Body of pancreas (tissue), 4 donors: Measurements from ENCODE around the gene PSMD4.

Experiments used
- POLR2A ChIP-seq, 3 donors: fragments of 450-650 bp; IDR thresholded peaks; one replicate each; pipeline ENCODE4 v1.6.1; 2016; ENCODE audit warnings: antibody characterized with exemption in 3 of 3, mild to moderate bottlenecking in 2 of 3
- TF ChIP-seq, protein P1 (sequence below), 7 experiments: fragments of 450-650 bp in 4 of 7; fragments of 200-600 bp in 3 of 7; sonication (generic) in 3 of 7; IDR thresholded peaks; one replicate each; pipeline ENCODE4 v1.5.1; 2016 to 2019; ENCODE audit warnings: antibody characterized with exemption in 7 of 7

DNA sequence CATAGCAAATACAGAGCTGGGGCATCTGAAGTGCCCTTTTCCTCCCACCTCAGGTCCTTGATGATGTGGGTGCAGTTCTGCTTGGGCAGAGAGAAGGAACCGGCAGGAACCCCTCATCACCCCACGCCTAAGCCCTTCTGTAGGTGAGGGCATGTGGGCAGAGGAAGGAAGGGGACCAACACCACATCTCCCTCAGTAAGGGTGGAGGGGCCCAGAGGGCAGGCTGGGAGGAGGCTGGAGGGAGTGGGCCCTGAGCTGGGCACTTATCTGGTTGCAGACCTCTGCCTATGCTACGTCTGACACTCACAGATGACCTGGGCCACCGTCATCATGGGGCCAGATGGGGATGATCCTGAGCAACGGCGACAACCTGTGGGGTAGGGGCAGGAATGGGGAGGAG, 38.6 kb downstream of the PSMD4 start:
- TF ChIP-seq, protein P1, sequence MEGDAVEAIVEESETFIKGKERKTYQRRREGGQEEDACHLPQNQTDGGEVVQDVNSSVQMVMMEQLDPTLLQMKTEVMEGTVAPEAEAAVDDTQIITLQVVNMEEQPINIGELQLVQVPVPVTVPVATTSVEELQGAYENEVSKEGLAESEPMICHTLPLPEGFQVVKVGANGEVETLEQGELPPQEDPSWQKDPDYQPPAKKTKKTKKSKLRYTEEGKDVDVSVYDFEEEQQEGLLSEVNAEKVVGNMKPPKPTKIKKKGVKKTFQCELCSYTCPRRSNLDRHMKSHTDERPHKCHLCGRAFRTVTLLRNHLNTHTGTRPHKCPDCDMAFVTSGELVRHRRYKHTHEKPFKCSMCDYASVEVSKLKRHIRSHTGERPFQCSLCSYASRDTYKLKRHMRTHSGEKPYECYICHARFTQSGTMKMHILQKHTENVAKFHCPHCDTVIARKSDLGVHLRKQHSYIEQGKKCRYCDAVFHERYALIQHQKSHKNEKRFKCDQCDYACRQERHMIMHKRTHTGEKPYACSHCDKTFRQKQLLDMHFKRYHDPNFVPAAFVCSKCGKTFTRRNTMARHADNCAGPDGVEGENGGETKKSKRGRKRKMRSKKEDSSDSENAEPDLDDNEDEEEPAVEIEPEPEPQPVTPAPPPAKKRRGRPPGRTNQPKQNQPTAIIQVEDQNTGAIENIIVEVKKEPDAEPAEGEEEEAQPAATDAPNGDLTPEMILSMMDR (IDR thresholded peaks at IDR 0.05) = no peak
- TF ChIP-seq POLR2A (IDR thresholded peaks at IDR 0.05) = no peak
